Ishikawa (cell line): ENCODE data around the gene RIC8B.

Experiments used
- CEBPB ChIP-seq: IDR thresholded peaks from 2 replicates; pipeline ENCODE4 v1.6.1; 2012
- CREB1 ChIP-seq: IDR thresholded peaks from 2 replicates; pipeline ENCODE4 v1.6.1; 2012; ENCODE audit warnings: low read depth
- EGR1 ChIP-seq: IDR thresholded peaks from 2 replicates; pipeline ENCODE4 v1.6.1; 2012
- EP300 ChIP-seq: IDR thresholded peaks from 2 replicates; pipeline ENCODE4 v1.6.1; 2012; ENCODE audit warnings: borderline replicate concordance
- FOXM1 ChIP-seq: IDR thresholded peaks from 2 replicates; pipeline ENCODE4 v1.6.1; 2012; ENCODE audit warnings: low read depth, borderline replicate concordance
- MAX ChIP-seq: IDR thresholded peaks from 2 replicates; pipeline ENCODE4 v1.6.1; 2012
- NFIC ChIP-seq: IDR thresholded peaks from 2 replicates; pipeline ENCODE4 v1.6.1; 2012
- RAD21 ChIP-seq: IDR thresholded peaks from 2 replicates; pipeline ENCODE4 v1.6.1; 2012; ENCODE audit warnings: low read depth
- REST ChIP-seq: IDR thresholded peaks from 2 replicates; pipeline ENCODE4 v1.6.1; 2012; ENCODE audit warnings: low read depth, mild to moderate bottlenecking
- TAF1 ChIP-seq: IDR thresholded peaks from 2 replicates; pipeline ENCODE4 v1.6.1; 2012; ENCODE audit warnings: low read depth, mild to moderate bottlenecking
- TCF12 ChIP-seq: IDR thresholded peaks from 2 replicates; pipeline ENCODE4 v1.6.1; 2012; ENCODE audit warnings: low read depth
- TEAD4 ChIP-seq: IDR thresholded peaks from 2 replicates; pipeline ENCODE4 v1.6.1; 2012
- USF1 ChIP-seq: IDR thresholded peaks from 2 replicates; pipeline ENCODE4 v1.6.1; 2012
- YY1 ChIP-seq: IDR thresholded peaks from 2 replicates; pipeline ENCODE4 v1.6.1; 2012; ENCODE audit warnings: low read depth
- ZBTB7A ChIP-seq: IDR thresholded peaks from 2 replicates; pipeline ENCODE4 v1.6.1; 2012; ENCODE audit warnings: low read depth

Gene RIC8B

GRCh38 chr12:106753526-106753925 is 21.0 kb upstream of the RIC8B start:
- TF ChIP-seq ZBTB7A (no peak), YY1 (no peak), RAD21 (no peak), TEAD4 (no peak), CEBPB (no peak)

GRCh38 chr12:106754331-106754730 is 20.2 kb upstream of the RIC8B start:
- TF ChIP-seq ZBTB7A (no peak), NFIC (no peak), CREB1 (no peak), MAX (no peak), TCF12 (no peak), EP300 (no peak)

GRCh38 chr12:106757623-106758348 is 16.7 kb upstream of the RIC8B start:
- TF ChIP-seq RAD21: no peak

GRCh38 chr12:106758349-106759110 is 16.0 kb upstream of the RIC8B start:
- TF ChIP-seq TAF1: no peak
- no peak for TF ChIP-seq USF1
- TF ChIP-seq CREB1: no peak
- TF ChIP-seq RAD21: no peak
- no peak for TF ChIP-seq NFIC
- no peak for TF ChIP-seq REST
- no peak for TF ChIP-seq MAX
- TF ChIP-seq EP300: no peak
- no peak for TF ChIP-seq EGR1
- no peak for TF ChIP-seq TEAD4
- no peak for TF ChIP-seq CEBPB
- no peak for TF ChIP-seq ZBTB7A
- TF ChIP-seq FOXM1: no peak
- TF ChIP-seq TCF12: no peak

- TF ChIP-seq CEBPB: no peak
- TF ChIP-seq REST: no peak
- TF ChIP-seq EGR1: no peak
- TF ChIP-seq TEAD4: no peak
- TF ChIP-seq EP300: no peak
- TF ChIP-seq FOXM1: no peak
- no peak for TF ChIP-seq NFIC
- TF ChIP-seq YY1: no peak
Measured at GRCh38 chr12:106759526-106760183, 14.8 kb upstream of the RIC8B start.

GRCh38 chr12:106760184-106760531 is 14.3 kb upstream of the RIC8B start:
- TF ChIP-seq NFIC (no peak), REST (no peak), YY1 (no peak), EP300 (no peak), TAF1 (no peak)
